ENCODE results near the gene FATE1.

GRCh38 chrX:151724563-151725337 lies 8.9 kb downstream of the FATE1 start:
- TF ChIP-seq CTCF (conservative IDR thresholded peaks at IDR 0.05) (no peak), ZFX (IDR thresholded peaks at IDR 0.05) (no peak)

All from C4-2B (cell line).